Ectodermal cell (in vitro differentiated cells): ENCODE measurements around the gene STEAP1.

Experiments used
- H3K27ac ChIP-seq: 2 replicates; pipeline ENCODE4 v1.7.0; 2013; ENCODE audit warnings: mild to moderate bottlenecking, low read depth, low read length; ENCODE audit not compliant: insufficient read depth, poor library complexity, severe bottlenecking
- H3K27me3 ChIP-seq: 2 replicates; pipeline ENCODE4 v1.7.0; 2013; ENCODE audit warnings: mild to moderate bottlenecking, low read length; ENCODE audit not compliant: insufficient read depth, control insufficient read depth, poor library complexity, severe bottlenecking
- H3K36me3 ChIP-seq: one replicate; pipeline ENCODE4 v1.7.0; 2013; ENCODE audit warnings: low read length; ENCODE audit not compliant: control insufficient read depth, insufficient read depth
- H3K4me1 ChIP-seq: one replicate; pipeline ENCODE4 v1.7.0; 2013; ENCODE audit warnings: low read length; ENCODE audit not compliant: control insufficient read depth, insufficient read depth
- H3K4me3 ChIP-seq: 2 replicates; pipeline ENCODE4 v1.7.0; 2013; ENCODE audit warnings: low read depth, low read length, control low read depth; ENCODE audit not compliant: insufficient read depth
- H3K9me3 ChIP-seq: 2 replicates; pipeline ENCODE4 v1.7.0; 2013; ENCODE audit warnings: mild to moderate bottlenecking, low read length, moderate library complexity; ENCODE audit not compliant: control insufficient read depth
- WGBS, 2 experiments: methylation state at CpG; one replicate each; pipeline ENCODE4 v1.1.7; 2013; ENCODE audit warnings: missing lambda C conversion rate in 2 of 2; 5-methylcytosine and 5-hydroxymethylcytosine counted together

The STEAP1 gene

GRCh38 chr7:90187507-90188050 lies 33.3 kb downstream of the STEAP1 start:
- no peak overlapping the region for H3K27ac ChIP-seq
- no peaks in the 10 kb centered on the region for H3K4me1 ChIP-seq
- peaks cover 2% of the 10 kb centered on the region for H3K9me3 ChIP-seq
- H3K4me3 ChIP-seq, result no peak overlapping the region
- H3K36me3 ChIP-seq, result no peaks in the 10 kb centered on the region
- no peaks in the 10 kb centered on the region for H3K27me3 ChIP-seq

- WGBS, 2 experiments, result 87 to 90% methylated on average over 2 of the region's 2 CpGs
- Histone ChIP-seq H3K27me3 (no peaks in the 10 kb centered on the region), H3K4me1 (no peaks in the 10 kb centered on the region), H3K9me3 (peaks cover 2% of the 10 kb centered on the region), H3K27ac (no peak overlapping the region), H3K4me3 (no peak overlapping the region), H3K36me3 (no peaks in the 10 kb centered on the region)
These were observed 34.0 kb downstream of the STEAP1 start for GRCh38 chr7:90188281-90188680.

- Histone ChIP-seq H3K4me1 (no peaks in the 10 kb centered on the region), H3K27ac (no peak overlapping the region), H3K27me3 (no peaks in the 10 kb centered on the region), H3K36me3 (no peaks in the 10 kb centered on the region), H3K4me3 (no peak overlapping the region), H3K9me3 (peaks cover 2% of the 10 kb centered on the region)
These were observed 36.7 kb downstream of the STEAP1 start for GRCh38 chr7:90190995-90191394.

GRCh38 chr7:90191648-90192047 lies 37.4 kb downstream of the STEAP1 start:
- H3K4me1 ChIP-seq, result no peaks in the 10 kb centered on the region
- H3K36me3 ChIP-seq, result no peaks in the 10 kb centered on the region
- WGBS, 2 experiments, result 82 to 90% methylated on average over 1 of the region's 1 CpG
- H3K27ac ChIP-seq, result no peak overlapping the region
- no peak overlapping the region for H3K4me3 ChIP-seq
- no peaks in the 10 kb centered on the region for H3K9me3 ChIP-seq
- no peaks in the 10 kb centered on the region for H3K27me3 ChIP-seq

GRCh38 chr7:90192876-90193750 lies 38.8 kb downstream of the STEAP1 start:
- Histone ChIP-seq H3K36me3 (no peaks in the 10 kb centered on the region), H3K4me1 (no peaks in the 10 kb centered on the region), H3K9me3 (no peaks in the 10 kb centered on the region), H3K27me3 (no peaks in the 10 kb centered on the region), H3K4me3 (no peak overlapping the region), H3K27ac (no peak overlapping the region)
- WGBS, 2 experiments, result 82 to 88% methylated on average over 2 of the region's 2 CpGs

- H3K36me3 ChIP-seq, result no peaks in the 10 kb centered on the region
- H3K9me3 ChIP-seq, result no peaks in the 10 kb centered on the region
- no peak overlapping the region for H3K4me3 ChIP-seq
- H3K27me3 ChIP-seq, result no peaks in the 10 kb centered on the region
- 81% methylated on average over 10 of the region's 10 CpGs for WGBS, 2 experiments
- H3K27ac ChIP-seq, result no peak overlapping the region
- H3K4me1 ChIP-seq, result no peaks in the 10 kb centered on the region
These were observed 40.9 kb downstream of the STEAP1 start for GRCh38 chr7:90194911-90195809.

- H3K27me3 ChIP-seq, result no peaks in the 10 kb centered on the region
- WGBS, 2 experiments, result 83 to 91% methylated on average over 1 of the region's 2 CpGs
- no peak overlapping the region for H3K27ac ChIP-seq
- H3K4me3 ChIP-seq, result no peak overlapping the region
- H3K9me3 ChIP-seq, result no peaks in the 10 kb centered on the region
- no peaks in the 10 kb centered on the region for H3K4me1 ChIP-seq
- H3K36me3 ChIP-seq, result no peaks in the 10 kb centered on the region
These were observed 47.4 kb downstream of the STEAP1 start for GRCh38 chr7:90201500-90202195.

- Histone ChIP-seq H3K27ac (no peak overlapping the region), H3K9me3 (no peaks in the 10 kb centered on the region), H3K4me3 (no peak overlapping the region), H3K27me3 (peaks cover 29% of the 10 kb centered on the region), H3K36me3 (no peaks in the 10 kb centered on the region), H3K4me1 (peaks cover 4% of the 10 kb centered on the region)
- WGBS, 2 experiments, result 91 to 100% methylated on average over 1 of the region's 1 CpG
These were observed 53.7 kb downstream of the STEAP1 start for GRCh38 chr7:90207956-90208355.

GRCh38 chr7:90209776-90210175 lies 55.5 kb downstream of the STEAP1 start:
- Histone ChIP-seq H3K4me1 (peaks cover 4% of the 10 kb centered on the region), H3K9me3 (no peaks in the 10 kb centered on the region), H3K4me3 (no peak overlapping the region), H3K36me3 (no peaks in the 10 kb centered on the region), H3K27ac (no peak overlapping the region), H3K27me3 (peaks cover 29% of the 10 kb centered on the region)
- WGBS, 2 experiments, result 100% methylated on average over 1 of the region's 1 CpG
